Spleen (tissue), 7 donors: ENCODE measurements around the gene MCCD1.
A peak's percentile ranks its signal among the peaks of the same experiment; 100 is the strongest.

Experiments
- CTCF ChIP-seq, 11 experiments: fragments of 200-600 bp in 7 of 11; fragments of 450-650 bp in 4 of 11; sonication (generic) in 4 of 11; IDR thresholded peaks in 8 of 11; conservative IDR thresholded peaks in 3 of 11; 1 replicate in 7 of 11; 2 replicates in 4 of 11; pipeline versions ENCODE4 v1.4.0 to v1.8.0; 2016 to 2021; ENCODE audit warnings: antibody characterized with exemption in 11 of 11, inconsistent platforms in 4 of 11, mild to moderate bottlenecking in 1 of 11
- POLR2AphosphoS5 ChIP-seq, 3 donors: sonication (generic); formaldehyde crosslinking; IDR thresholded peaks; one replicate each; pipeline ENCODE4 v1.5.1; 2017; ENCODE audit warnings: antibody characterized with exemption in 3 of 3
- donor health status: DM: no; HTN: no; CAD: no; lungs with moderate emphysema.
- donor health status: DM: no; HTN: no; CAD: no.
- donor health status: DM: no; HTN: no; CAD: no.

- TF ChIP-seq POLR2AphosphoS5 (IDR thresholded peaks at IDR 0.05): peak in 2 of 3 donors; percentile 72 to 78
- peak; percentile 86 to 99 (median 96) for TF ChIP-seq CTCF (IDR thresholded peaks at IDR 0.05 in 8 of 11, conservative IDR thresholded peaks at IDR 0.05 in 3 of 11)
These were observed 17.7 kb downstream of the MCCD1 start, which contains the start of gene ATP6V1G2 for GRCh38 chr6:31546339-31546957.
